HUES48 (cell line): ENCODE data around the gene SUPT7L.
A peak's percentile ranks its signal among the peaks of the same experiment; 100 is the strongest.
"Not testable (repeated sequence)": the region's sequence is repeated elsewhere in the genome, so short reads cannot be mapped to it uniquely, and the experiment has no call there.

Experiments
- H3K27ac ChIP-seq: one replicate; pipeline ENCODE4 v1.7.0; 2013; ENCODE audit warnings: low read depth, low read length, inconsistent platforms
- H3K27me3 ChIP-seq: 2 replicates; pipeline ENCODE4 v1.6.1; 2013; ENCODE audit warnings: mild to moderate bottlenecking, low read length; ENCODE audit not compliant: control insufficient read depth, insufficient read depth
- H3K36me3 ChIP-seq: 2 replicates; pipeline ENCODE4 v1.6.1; 2013; ENCODE audit warnings: low read length; ENCODE audit not compliant: control insufficient read depth, insufficient read depth
- H3K4me1 ChIP-seq: 2 replicates; pipeline ENCODE4 v1.6.1; 2013; ENCODE audit warnings: mild to moderate bottlenecking, low read length; ENCODE audit not compliant: control insufficient read depth, insufficient read depth
- H3K4me3 ChIP-seq: 2 replicates; pipeline ENCODE4 v1.5.1; 2013; ENCODE audit warnings: mild to moderate bottlenecking, low read depth, low read length
- H3K9ac ChIP-seq: 2 replicates; pipeline ENCODE4 v1.6.1; 2013; ENCODE audit warnings: mild to moderate bottlenecking, low read depth, low read length, moderate library complexity
- H3K9me3 ChIP-seq: 2 replicates; pipeline ENCODE4 v1.6.1; 2013; ENCODE audit warnings: low read length; ENCODE audit not compliant: control insufficient read depth, insufficient read depth

The SUPT7L gene

DNA sequence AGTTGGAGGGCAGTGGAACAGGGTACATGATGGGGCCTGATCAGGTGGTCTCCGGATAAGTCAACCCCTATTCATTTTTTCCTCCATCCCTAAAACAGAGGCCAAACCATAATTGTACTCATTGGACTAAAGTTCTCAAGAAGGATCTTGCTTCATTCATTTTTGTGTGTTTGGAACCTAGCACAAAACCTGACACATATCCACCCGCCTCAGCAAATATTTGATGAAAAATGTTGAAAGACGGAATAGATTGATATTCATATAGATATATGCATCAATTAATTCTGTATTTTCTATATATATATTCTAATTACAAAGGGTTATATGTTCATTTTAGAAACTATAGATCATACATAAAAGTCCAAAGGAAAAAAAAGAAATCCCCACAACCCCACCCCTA, 22.2 kb upstream of the SUPT7L start:
- no peaks in the 10 kb centered on the region for H3K27me3 ChIP-seq
- H3K9me3 ChIP-seq: no peaks in the 10 kb centered on the region
- H3K4me1 ChIP-seq: no peaks in the 10 kb centered on the region
- H3K4me3 ChIP-seq: no peak overlapping the region
- no peak overlapping the region for H3K9ac ChIP-seq
- H3K27ac ChIP-seq: no peak overlapping the region
- H3K36me3 ChIP-seq: peaks cover 57% of the 10 kb centered on the region

DNA sequence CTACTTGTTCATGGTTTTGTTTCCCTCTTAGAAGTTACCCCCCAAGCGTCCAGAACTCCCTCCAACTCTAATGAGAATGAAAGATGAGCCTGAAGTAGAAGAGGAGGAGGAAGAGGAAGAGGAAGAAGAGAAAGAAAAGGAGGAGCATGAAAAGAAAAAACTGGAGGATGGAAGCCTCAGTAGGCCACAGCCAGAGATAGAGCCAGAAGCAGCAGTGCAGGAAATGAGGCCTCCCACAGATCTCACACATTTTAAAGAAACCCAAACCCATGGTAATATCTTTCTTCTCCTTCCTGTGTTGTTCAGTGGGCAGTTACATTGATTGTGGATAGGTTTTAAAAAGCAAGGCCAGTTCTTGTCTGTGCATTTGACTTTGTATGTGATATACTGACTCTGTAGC, 21.6 kb upstream of the SUPT7L start:
- H3K9ac ChIP-seq, H3K4me1 ChIP-seq, H3K4me3 ChIP-seq, H3K9me3 ChIP-seq, H3K27me3 ChIP-seq, H3K27ac ChIP-seq: not testable (repeated sequence)
- peaks cover 60% of the 10 kb centered on the region for H3K36me3 ChIP-seq

DNA sequence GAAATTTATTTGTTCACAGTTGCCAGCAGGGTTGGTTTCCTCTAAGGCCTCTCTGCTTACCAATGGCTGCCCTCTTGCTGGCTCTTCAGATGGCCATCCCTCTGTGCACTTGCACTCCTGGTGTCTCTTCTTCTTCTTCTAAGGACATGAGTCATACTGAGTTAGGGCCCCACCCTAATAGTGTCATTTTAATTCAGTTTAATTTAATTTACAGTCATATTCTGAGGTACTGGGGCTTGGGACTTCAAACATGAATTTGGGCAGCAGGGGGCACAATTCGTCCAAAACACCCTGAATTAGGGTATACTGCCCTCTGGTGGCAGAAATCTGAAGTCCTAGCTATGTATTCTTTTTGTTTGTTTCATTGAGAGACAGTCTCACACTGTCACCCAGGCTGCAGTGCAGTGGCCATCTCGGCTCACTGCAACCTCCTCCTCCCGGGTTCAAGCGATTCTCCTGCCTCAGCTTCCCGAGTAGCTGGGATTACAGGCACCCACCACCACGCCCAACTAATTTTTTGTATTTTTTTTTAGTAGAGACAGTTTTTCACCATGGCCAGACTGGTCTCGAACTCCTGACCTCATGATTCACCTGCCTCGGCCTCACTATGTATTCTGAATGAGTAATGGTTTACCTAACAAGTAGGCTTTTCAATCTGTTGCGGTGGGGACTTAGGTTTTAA, 20.1 kb upstream of the SUPT7L start:
- peaks cover 60% of the 10 kb centered on the region for H3K36me3 ChIP-seq
- no peaks in the 10 kb centered on the region for H3K9me3 ChIP-seq
- no peak overlapping the region for H3K4me3 ChIP-seq
- H3K27me3 ChIP-seq: no peaks in the 10 kb centered on the region
- H3K27ac ChIP-seq: peak overlapping the region; percentile 26
- no peaks in the 10 kb centered on the region for H3K4me1 ChIP-seq
- no peak overlapping the region for H3K9ac ChIP-seq

DNA sequence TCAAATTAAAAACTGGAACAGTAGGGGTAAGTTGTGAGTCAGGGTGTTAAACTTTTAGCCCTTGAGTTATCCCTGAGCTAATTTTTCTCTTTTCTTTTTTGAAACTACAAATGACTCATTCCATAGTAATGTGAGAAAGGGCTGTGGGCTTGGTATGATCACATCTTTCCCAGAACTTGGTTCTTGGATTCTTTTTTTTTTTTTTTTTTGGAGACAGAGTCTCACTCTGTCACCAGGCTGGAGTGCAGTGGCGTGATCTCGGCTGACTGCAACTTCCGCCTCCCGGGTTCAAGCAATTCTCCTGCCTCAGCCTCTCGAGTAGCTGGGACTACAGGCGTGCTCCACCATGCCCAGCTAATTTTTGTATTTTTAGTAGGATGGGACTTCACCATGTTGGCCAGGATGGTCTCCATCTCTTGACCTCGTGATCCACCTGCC, 18.9 kb upstream of the SUPT7L start:
- H3K4me3 ChIP-seq, H3K4me1 ChIP-seq, H3K9ac ChIP-seq, H3K27me3 ChIP-seq, H3K9me3 ChIP-seq: not testable (repeated sequence)
- H3K36me3 ChIP-seq: peaks cover 62% of the 10 kb centered on the region
- H3K27ac ChIP-seq: peak overlapping the region; percentile 69

DNA sequence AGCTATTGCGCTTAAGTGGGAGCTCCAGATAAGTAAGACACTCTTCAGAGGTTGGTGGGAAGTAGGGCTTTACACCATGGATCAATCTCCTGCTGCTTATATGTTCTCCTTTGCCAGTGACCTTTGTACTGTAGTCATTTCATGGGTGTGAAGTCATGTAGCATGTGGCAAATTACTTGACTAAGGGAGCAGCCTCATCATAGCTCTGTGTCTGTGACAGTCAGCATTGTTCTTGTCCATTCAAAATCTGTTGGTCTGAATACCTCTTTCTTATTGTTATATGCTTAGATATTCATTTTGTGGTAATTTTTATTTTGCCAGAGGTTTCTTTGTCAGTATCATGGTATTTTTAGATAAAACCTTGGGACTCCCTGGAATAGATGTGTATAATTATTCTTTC, 18.4 kb upstream of the SUPT7L start:
- peak overlapping the region; percentile 69 for H3K27ac ChIP-seq
- H3K36me3 ChIP-seq: peaks cover 64% of the 10 kb centered on the region
- no peak overlapping the region for H3K4me3 ChIP-seq

DNA sequence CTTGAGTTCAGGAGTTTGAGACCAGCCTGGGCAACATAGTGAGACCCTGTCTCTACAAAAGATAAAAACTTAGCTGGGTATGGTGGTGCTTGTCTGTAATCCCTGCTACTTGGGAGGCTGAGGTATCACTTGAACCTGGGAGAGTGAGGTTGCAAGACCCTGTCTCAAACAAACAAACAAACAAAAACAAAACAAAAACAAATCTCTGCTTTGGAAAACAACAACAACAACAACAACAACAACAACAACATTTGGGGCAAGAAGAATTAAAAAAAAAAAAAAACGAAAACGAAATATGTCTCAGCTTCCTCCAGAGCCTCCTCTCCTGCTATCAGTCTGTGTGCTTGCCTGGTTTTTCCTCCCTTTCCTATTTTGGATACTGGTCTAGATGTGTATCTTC, 17.2 kb upstream of the SUPT7L start:
- H3K27ac ChIP-seq: no peak overlapping the region
- H3K4me1 ChIP-seq: no peaks in the 10 kb centered on the region
- no peak overlapping the region for H3K9ac ChIP-seq
- no peaks in the 10 kb centered on the region for H3K9me3 ChIP-seq
- H3K27me3 ChIP-seq: no peaks in the 10 kb centered on the region
- no peak overlapping the region for H3K4me3 ChIP-seq
- H3K36me3 ChIP-seq: peaks cover 61% of the 10 kb centered on the region

More for the DNA sequence above, 18.4 kb upstream of the SUPT7L start:
- no peaks in the 10 kb centered on the region for H3K4me1 ChIP-seq
- no peak overlapping the region for H3K9ac ChIP-seq
- no peaks in the 10 kb centered on the region for H3K27me3 ChIP-seq
- H3K9me3 ChIP-seq: no peaks in the 10 kb centered on the region

DNA sequence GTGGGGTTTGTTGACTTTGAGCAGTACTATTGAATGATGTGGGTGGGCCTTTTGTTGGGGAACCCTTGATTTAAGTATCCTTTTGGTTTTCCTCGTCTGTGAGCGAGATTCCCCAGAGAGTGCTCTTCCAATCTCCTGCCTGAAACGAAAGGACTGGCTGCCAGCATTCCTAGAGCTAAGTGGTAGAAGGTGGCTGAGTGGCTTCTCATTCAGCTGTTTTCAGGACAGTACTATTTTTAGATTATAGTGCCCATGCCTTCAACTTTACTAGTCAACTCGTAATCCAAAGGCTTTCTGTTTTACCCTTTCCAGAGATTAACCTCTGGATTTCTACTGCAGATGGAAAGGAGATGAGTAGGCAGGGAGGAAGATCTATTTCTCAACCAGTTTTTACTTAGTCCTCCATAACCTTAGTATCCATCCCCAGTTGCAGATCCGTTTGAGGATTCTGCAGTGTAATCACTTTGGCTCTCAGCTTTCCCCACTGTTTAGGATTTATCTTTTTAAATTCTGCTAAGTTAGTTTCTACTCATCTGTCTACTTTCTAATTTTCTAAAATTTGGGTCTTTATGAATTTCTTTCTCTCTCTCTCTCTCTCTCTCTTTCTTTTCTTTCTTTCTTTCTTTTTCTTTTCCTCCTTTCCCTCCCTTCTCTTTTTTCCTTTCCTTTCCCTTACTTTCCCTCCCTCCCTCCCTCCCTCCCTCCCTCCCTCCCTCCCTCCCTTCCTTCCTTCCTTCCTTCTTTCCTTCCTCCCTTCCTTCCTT, 9.5 kb upstream of the SUPT7L start:
- Histone ChIP-seq H3K27ac (no peak overlapping the region), H3K9ac (no peak overlapping the region), H3K9me3 (no peaks in the 10 kb centered on the region), H3K4me3 (no peak overlapping the region), H3K4me1 (no peaks in the 10 kb centered on the region), H3K27me3 (no peaks in the 10 kb centered on the region), H3K36me3 (peaks cover 75% of the 10 kb centered on the region)

DNA sequence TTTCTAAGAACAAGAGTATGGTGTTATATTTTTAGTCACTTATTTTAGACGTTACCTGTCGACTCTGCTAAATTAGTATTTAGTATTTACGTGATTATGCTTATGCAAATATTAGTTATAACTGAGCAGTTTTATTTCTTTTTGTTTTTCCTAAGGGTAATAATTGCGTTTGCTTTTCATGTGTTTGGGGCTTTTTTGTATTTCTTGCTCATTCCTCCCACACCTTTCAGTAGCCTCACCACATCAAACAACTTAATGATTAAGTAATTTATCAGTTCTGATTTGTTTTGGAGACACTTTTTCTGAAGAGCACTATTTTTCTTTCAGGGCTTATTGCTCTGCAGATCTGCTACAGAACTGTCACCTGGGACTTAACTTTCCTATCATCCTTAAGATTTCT, 7.8 kb upstream of the SUPT7L start:
- Histone ChIP-seq H3K27me3 (no peaks in the 10 kb centered on the region), H3K9me3 (no peaks in the 10 kb centered on the region), H3K36me3 (peaks cover 71% of the 10 kb centered on the region), H3K4me1 (no peaks in the 10 kb centered on the region), H3K9ac (no peak overlapping the region), H3K4me3 (no peak overlapping the region), H3K27ac (no peak overlapping the region)

DNA sequence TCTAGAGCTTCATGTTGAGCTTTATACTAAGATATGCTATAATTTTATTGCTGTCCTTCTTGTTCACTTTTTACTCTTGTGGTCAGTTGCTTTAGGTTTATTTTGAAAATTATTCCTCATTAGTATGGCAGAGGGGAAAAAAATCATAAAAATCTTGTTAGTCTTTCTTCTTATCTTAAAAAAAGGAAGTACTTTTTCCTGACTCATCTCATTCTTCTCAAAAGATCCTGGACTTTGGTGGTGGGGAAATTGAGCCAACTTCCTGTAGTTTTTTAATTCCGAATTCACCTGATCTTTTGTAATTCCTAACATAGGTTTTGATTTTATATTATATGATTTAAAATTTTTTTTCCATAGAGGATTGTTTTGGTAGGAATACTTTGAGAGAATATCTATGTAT, 4.0 kb upstream of the SUPT7L start:
- peaks cover 41% of the 10 kb centered on the region for H3K36me3 ChIP-seq
- no peaks in the 10 kb centered on the region for H3K27me3 ChIP-seq
- no peaks in the 10 kb centered on the region; the same call in 1 of the 2 replicates for H3K4me1 ChIP-seq
- no peak overlapping the region for H3K27ac ChIP-seq
- no peak overlapping the region for H3K4me3 ChIP-seq
- H3K9me3 ChIP-seq: no peaks in the 10 kb centered on the region
- H3K9ac ChIP-seq: no peak overlapping the region

DNA sequence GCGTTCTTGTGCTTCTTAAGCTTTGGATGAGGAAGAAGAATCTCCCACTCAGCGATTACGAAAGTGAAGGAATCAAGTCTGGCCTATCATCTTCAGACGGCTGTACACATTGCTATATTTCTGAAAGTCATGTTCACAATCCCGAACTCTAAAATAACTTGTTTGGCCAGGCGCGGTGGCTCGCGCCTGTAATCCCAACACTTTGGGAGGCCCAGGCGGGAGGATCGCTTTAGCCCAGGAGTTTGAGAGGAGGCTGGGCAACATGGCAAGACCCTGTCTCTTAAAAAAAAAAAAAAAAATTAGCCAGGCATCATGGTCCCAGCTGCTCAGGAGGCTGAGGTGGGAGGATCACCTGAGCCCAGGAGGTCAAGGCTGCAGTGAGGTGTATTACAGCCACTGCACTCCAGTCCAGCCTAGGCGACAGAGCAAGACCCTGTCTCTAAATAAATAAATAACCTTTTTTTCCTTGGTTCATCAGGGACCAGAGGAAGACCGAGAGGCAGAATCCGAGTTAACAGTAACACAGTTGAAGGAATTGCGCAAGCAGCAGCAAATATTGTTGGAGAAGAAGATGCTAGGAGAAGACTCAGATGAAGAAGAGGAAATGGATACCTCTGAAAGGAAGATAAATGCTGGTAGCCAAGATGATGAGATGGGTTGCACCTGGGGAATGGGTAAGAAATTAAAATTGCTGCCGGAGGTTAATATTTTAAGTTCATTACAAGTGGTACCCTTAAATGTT, 1.4 kb upstream of the SUPT7L start:
- Histone ChIP-seq H3K27ac (no peak overlapping the region), H3K27me3 (no peaks in the 10 kb centered on the region), H3K4me3 (peak overlapping the region; percentile 96), H3K9me3 (no peaks in the 10 kb centered on the region), H3K9ac (no peak overlapping the region), H3K4me1 (no peaks in the 10 kb centered on the region; the same call in 1 of the 2 replicates), H3K36me3 (peaks cover 50% of the 10 kb centered on the region)

DNA sequence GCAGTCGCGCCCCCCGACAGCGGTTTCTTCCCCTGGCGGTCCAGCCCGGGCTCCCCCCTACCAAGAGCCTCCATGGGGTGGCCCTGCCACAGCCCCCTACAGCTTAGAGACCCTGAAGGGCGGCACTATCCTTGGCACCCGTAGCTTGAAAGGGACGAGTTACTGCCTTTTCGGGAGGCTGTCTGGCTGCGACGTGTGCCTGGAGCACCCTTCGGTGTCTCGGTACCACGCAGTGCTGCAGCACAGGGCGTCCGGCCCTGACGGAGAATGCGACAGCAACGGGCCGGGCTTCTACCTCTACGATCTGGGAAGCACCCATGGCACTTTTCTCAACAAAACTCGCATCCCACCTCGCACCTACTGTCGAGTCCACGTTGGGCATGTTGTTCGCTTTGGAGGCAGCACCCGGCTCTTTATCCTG, 750 bp upstream of the SUPT7L start:
- H3K27ac ChIP-seq: peak overlapping the region; percentile 83

More for the DNA sequence above, 750 bp upstream of the SUPT7L start:
- Histone ChIP-seq H3K9me3 (no peaks in the 10 kb centered on the region), H3K36me3 (peaks cover 51% of the 10 kb centered on the region), H3K4me3 (peak overlapping the region; percentile 96), H3K27me3 (no peaks in the 10 kb centered on the region), H3K9ac (peak overlapping the region; percentile 89), H3K4me1 (no peaks in the 10 kb centered on the region; the same call in 1 of the 2 replicates)
